Ishikawa (cell line): ENCODE measurements around the gene LITAF.

ENCODE experiments used
- CEBPB ChIP-seq: IDR thresholded peaks from 2 replicates; pipeline ENCODE4 v1.6.1; 2012
- CREB1 ChIP-seq: IDR thresholded peaks from 2 replicates; pipeline ENCODE4 v1.6.1; 2012; ENCODE audit warnings: low read depth
- EGR1 ChIP-seq: IDR thresholded peaks from 2 replicates; pipeline ENCODE4 v1.6.1; 2012
- EP300 ChIP-seq: IDR thresholded peaks from 2 replicates; pipeline ENCODE4 v1.6.1; 2012; ENCODE audit warnings: borderline replicate concordance
- FOXM1 ChIP-seq: IDR thresholded peaks from 2 replicates; pipeline ENCODE4 v1.6.1; 2012; ENCODE audit warnings: low read depth, borderline replicate concordance
- MAX ChIP-seq: IDR thresholded peaks from 2 replicates; pipeline ENCODE4 v1.6.1; 2012
- NFIC ChIP-seq: IDR thresholded peaks from 2 replicates; pipeline ENCODE4 v1.6.1; 2012
- RAD21 ChIP-seq: IDR thresholded peaks from 2 replicates; pipeline ENCODE4 v1.6.1; 2012; ENCODE audit warnings: low read depth
- REST ChIP-seq: IDR thresholded peaks from 2 replicates; pipeline ENCODE4 v1.6.1; 2012; ENCODE audit warnings: low read depth, mild to moderate bottlenecking
- TAF1 ChIP-seq: IDR thresholded peaks from 2 replicates; pipeline ENCODE4 v1.6.1; 2012; ENCODE audit warnings: low read depth, mild to moderate bottlenecking
- TCF12 ChIP-seq: IDR thresholded peaks from 2 replicates; pipeline ENCODE4 v1.6.1; 2012; ENCODE audit warnings: low read depth
- TEAD4 ChIP-seq: IDR thresholded peaks from 2 replicates; pipeline ENCODE4 v1.6.1; 2012
- USF1 ChIP-seq: IDR thresholded peaks from 2 replicates; pipeline ENCODE4 v1.6.1; 2012
- YY1 ChIP-seq: IDR thresholded peaks from 2 replicates; pipeline ENCODE4 v1.6.1; 2012; ENCODE audit warnings: low read depth
- ZBTB7A ChIP-seq: IDR thresholded peaks from 2 replicates; pipeline ENCODE4 v1.6.1; 2012; ENCODE audit warnings: low read depth

Gene LITAF

GRCh38 chr16:11503566-11503965 lies 83.2 kb downstream of the LITAF start:
- TF ChIP-seq CEBPB (no peak), EGR1 (no peak), FOXM1 (no peak), CREB1 (no peak), MAX (no peak), USF1 (no peak), EP300 (no peak), YY1 (no peak), TEAD4 (no peak), TCF12 (no peak), RAD21 (no peak), ZBTB7A (no peak), NFIC (no peak), REST (no peak), TAF1 (no peak)

GRCh38 chr16:11502239-11502638 lies 84.5 kb downstream of the LITAF start:
- TF ChIP-seq USF1, result no peak

GRCh38 chr16:11501632-11502031 lies 85.1 kb downstream of the LITAF start:
- TF ChIP-seq TAF1 (no peak), RAD21 (no peak), TEAD4 (no peak)

- no peak for TF ChIP-seq TAF1
- no peak for TF ChIP-seq YY1
- TF ChIP-seq NFIC, result no peak
- TF ChIP-seq REST, result no peak
- no peak for TF ChIP-seq RAD21
- no peak for TF ChIP-seq CEBPB
- TF ChIP-seq USF1, result no peak
- TF ChIP-seq TCF12, result no peak
- TF ChIP-seq ZBTB7A, result no peak
- TF ChIP-seq MAX, result no peak
- no peak for TF ChIP-seq EP300
- no peak for TF ChIP-seq TEAD4
- no peak for TF ChIP-seq CREB1
- TF ChIP-seq FOXM1, result no peak
- no peak for TF ChIP-seq EGR1
These were observed 85.9 kb downstream of the LITAF start for GRCh38 chr16:11500700-11501346.

GRCh38 chr16:11499295-11500089 lies 87.2 kb downstream of the LITAF start:
- no peak for TF ChIP-seq CREB1
- no peak for TF ChIP-seq TCF12
- no peak for TF ChIP-seq REST
- TF ChIP-seq RAD21, result no peak
- TF ChIP-seq MAX, result no peak
- TF ChIP-seq CEBPB, result no peak
- no peak for TF ChIP-seq EP300
- TF ChIP-seq TAF1, result no peak
- no peak for TF ChIP-seq USF1
- TF ChIP-seq FOXM1, result no peak
- no peak for TF ChIP-seq ZBTB7A
- no peak for TF ChIP-seq EGR1
- no peak for TF ChIP-seq TEAD4
- TF ChIP-seq YY1, result no peak
- TF ChIP-seq NFIC, result no peak
